DOHH2 (cell line): ENCODE measurements around the gene ASMT.

Experiments used
- H3F3A ChIP-seq: fragments of 200-600 bp; sonication (generic), shearing (Covaris generic); 2 replicates; pipeline ENCODE4 v1.6.0; 2016; ENCODE audit warnings: antibody characterized with exemption, mild to moderate bottlenecking; ENCODE audit not compliant: control insufficient read depth, insufficient read depth
- H3K27ac ChIP-seq: fragments of 200-600 bp; sonication (generic); 2 replicates; pipeline ENCODE4 v1.5.1; 2014; ENCODE audit warnings: low read depth, mild to moderate bottlenecking, low read length, moderate library complexity
- H3K27me3 ChIP-seq: fragments of 200-600 bp; sonication (generic); 2 replicates; pipeline ENCODE4 v1.6.1; 2014; ENCODE audit warnings: mild to moderate bottlenecking, low read length, mixed read lengths; ENCODE audit not compliant: control insufficient read depth
- H3K36me3 ChIP-seq: fragments of 200-600 bp; sonication (generic); 2 replicates; pipeline ENCODE4 v1.6.1; 2014; ENCODE audit warnings: mild to moderate bottlenecking, low read length, moderate library complexity, mixed read lengths; ENCODE audit not compliant: control insufficient read depth
- H3K4me1 ChIP-seq: fragments of 200-600 bp; sonication (generic); 2 replicates; pipeline ENCODE4 v1.6.1; 2014; ENCODE audit warnings: mild to moderate bottlenecking, low read length, mixed read lengths; ENCODE audit not compliant: control insufficient read depth
- H3K4me2 ChIP-seq: fragments of 200-600 bp; sonication (generic); 2 replicates; pipeline ENCODE4 v1.6.0; 2014; ENCODE audit warnings: mild to moderate bottlenecking, low read length, moderate library complexity
- H3K4me3 ChIP-seq: fragments of 200-600 bp; sonication (generic); 2 replicates; pipeline ENCODE4 v1.5.1; 2014; ENCODE audit warnings: mild to moderate bottlenecking, low read length, mixed read lengths
- H3K79me2 ChIP-seq: fragments of 200-600 bp; sonication (generic); 2 replicates; pipeline ENCODE4 v1.6.1; 2014; ENCODE audit warnings: mild to moderate bottlenecking, low read length, mixed read lengths; ENCODE audit not compliant: control insufficient read depth
- H3K9me2 ChIP-seq: fragments of 200-600 bp; sonication (generic); replicated peaks from 2 replicates; pipeline ENCODE4 v1.6.1; 2014; ENCODE audit warnings: mild to moderate bottlenecking, low read length, mixed read lengths; ENCODE audit not compliant: control insufficient read depth
- H3K9me3 ChIP-seq: fragments of 200-600 bp; sonication (generic); 2 replicates; pipeline ENCODE4 v1.6.1; 2014; ENCODE audit warnings: antibody characterized with exemption, low read length, mixed read lengths; ENCODE audit not compliant: control insufficient read depth, insufficient read depth
- H4K20me1 ChIP-seq: fragments of 200-600 bp; sonication (generic); 2 replicates; pipeline ENCODE4 v1.6.0; 2014; ENCODE audit warnings: low read depth, mild to moderate bottlenecking, antibody characterized with exemption, low read length, moderate library complexity; ENCODE audit not compliant: control insufficient read depth, insufficient read depth
- EZH2phosphoT487 ChIP-seq: fragments of 200-600 bp; sonication (generic); IDR thresholded peaks from 2 replicates; pipeline ENCODE4 v1.6.1; 2017; ENCODE audit warnings: borderline replicate concordance, mild to moderate bottlenecking, antibody characterized with exemption, low read length, moderate library complexity, mixed read lengths
- TF ChIP-seq, protein P1 (sequence below): fragments of 200-600 bp; sonication (generic); IDR thresholded peaks from one replicate; pipeline ENCODE4 v1.5.1; 2014; ENCODE audit warnings: antibody characterized with exemption, mild to moderate bottlenecking, low read depth, low read length; ENCODE audit not compliant: poor library complexity, severe bottlenecking

The ASMT gene

GRCh38 chrX:1686642-1687041, 71.8 kb downstream of the ASMT start:
- Histone ChIP-seq H3K4me3 (no peak overlapping the region), H3K4me1 (no peaks in the 10 kb centered on the region), H3K36me3 (no peaks in the 10 kb centered on the region), H3K27me3 (no peaks in the 10 kb centered on the region), H3K79me2 (no peaks in the 10 kb centered on the region), H3K4me2 (no peak overlapping the region), H3K27ac (no peak overlapping the region), H3K9me3 (no peaks in the 10 kb centered on the region), H4K20me1 (no peaks in the 10 kb centered on the region), H3F3A (no peaks in the 10 kb centered on the region), H3K9me2 (no peaks in the 10 kb centered on the region)
- TF ChIP-seq, protein P1, sequence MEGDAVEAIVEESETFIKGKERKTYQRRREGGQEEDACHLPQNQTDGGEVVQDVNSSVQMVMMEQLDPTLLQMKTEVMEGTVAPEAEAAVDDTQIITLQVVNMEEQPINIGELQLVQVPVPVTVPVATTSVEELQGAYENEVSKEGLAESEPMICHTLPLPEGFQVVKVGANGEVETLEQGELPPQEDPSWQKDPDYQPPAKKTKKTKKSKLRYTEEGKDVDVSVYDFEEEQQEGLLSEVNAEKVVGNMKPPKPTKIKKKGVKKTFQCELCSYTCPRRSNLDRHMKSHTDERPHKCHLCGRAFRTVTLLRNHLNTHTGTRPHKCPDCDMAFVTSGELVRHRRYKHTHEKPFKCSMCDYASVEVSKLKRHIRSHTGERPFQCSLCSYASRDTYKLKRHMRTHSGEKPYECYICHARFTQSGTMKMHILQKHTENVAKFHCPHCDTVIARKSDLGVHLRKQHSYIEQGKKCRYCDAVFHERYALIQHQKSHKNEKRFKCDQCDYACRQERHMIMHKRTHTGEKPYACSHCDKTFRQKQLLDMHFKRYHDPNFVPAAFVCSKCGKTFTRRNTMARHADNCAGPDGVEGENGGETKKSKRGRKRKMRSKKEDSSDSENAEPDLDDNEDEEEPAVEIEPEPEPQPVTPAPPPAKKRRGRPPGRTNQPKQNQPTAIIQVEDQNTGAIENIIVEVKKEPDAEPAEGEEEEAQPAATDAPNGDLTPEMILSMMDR, result no peak
- TF ChIP-seq EZH2phosphoT487, result no peak
